HEK293 (cell line): ENCODE data around the gene GNAS-AS1.

Source experiments
- GLI4 ChIP-seq: fragments of 450-650 bp; formaldehyde crosslinking; IDR thresholded peaks from 2 replicates; pipeline ENCODE4 v1.5.1; 2016; ENCODE audit warnings: missing biosample characterization, missing genetic modification characterization
- HOXA7 ChIP-seq: sonication (generic); formaldehyde crosslinking; IDR thresholded peaks from 2 replicates; pipeline ENCODE4 v1.8.1; 2022; ENCODE audit warnings: missing genetic modification reagents, borderline replicate concordance
- INSM2 ChIP-seq: fragments of 450-650 bp; formaldehyde crosslinking; IDR thresholded peaks from 2 replicates; pipeline ENCODE4 v1.5.1; 2016; ENCODE audit warnings: missing biosample characterization, missing genetic modification characterization
- KLF16 ChIP-seq: fragments of 450-650 bp; formaldehyde crosslinking; IDR thresholded peaks from 2 replicates; pipeline ENCODE4 v1.5.1; 2017; ENCODE audit warnings: missing biosample characterization, missing genetic modification characterization
- KLF7 ChIP-seq: fragments of 450-650 bp; formaldehyde crosslinking; IDR thresholded peaks from 2 replicates; pipeline ENCODE4 v1.5.1; 2016; ENCODE audit warnings: missing biosample characterization, missing genetic modification characterization, borderline replicate concordance
- KLF8 ChIP-seq: fragments of 450-650 bp; formaldehyde crosslinking; IDR thresholded peaks from 2 replicates; pipeline ENCODE4 v1.5.1; 2016; ENCODE audit warnings: missing biosample characterization, missing genetic modification characterization
- PRDM10 ChIP-seq: fragments of 450-650 bp; formaldehyde crosslinking; IDR thresholded peaks from 2 replicates; pipeline ENCODE4 v1.5.1; 2016; ENCODE audit warnings: missing biosample characterization, missing genetic modification characterization
- SCRT2 ChIP-seq: fragments of 450-650 bp; formaldehyde crosslinking; IDR thresholded peaks from 2 replicates; pipeline ENCODE4 v1.5.1; 2016; ENCODE audit warnings: missing biosample characterization, missing genetic modification characterization
- ZBTB17 ChIP-seq: fragments of 450-650 bp; formaldehyde crosslinking; IDR thresholded peaks from 2 replicates; pipeline ENCODE4 v1.5.1; 2016; ENCODE audit warnings: missing biosample characterization, missing genetic modification characterization
- ZBTB26 ChIP-seq: fragments of 450-650 bp; formaldehyde crosslinking; optimal IDR thresholded peaks from 2 replicates; pipeline ENCODE3; 2016; ENCODE audit warnings: missing biosample characterization, mild to moderate bottlenecking, missing genetic modification characterization
- ZBTB6 ChIP-seq: fragments of 450-650 bp; formaldehyde crosslinking; IDR thresholded peaks from 2 replicates; pipeline ENCODE4 v1.5.1; 2017; ENCODE audit warnings: missing biosample characterization, missing genetic modification characterization
- ZNF114 ChIP-seq: fragments of 450-650 bp; formaldehyde crosslinking; IDR thresholded peaks from 2 replicates; pipeline ENCODE4 v1.5.0; 2017; ENCODE audit warnings: missing biosample characterization, missing genetic modification characterization
- ZNF146 ChIP-seq: fragments of 450-650 bp; formaldehyde crosslinking; IDR thresholded peaks from 2 replicates; pipeline ENCODE4 v1.5.1; 2016; ENCODE audit warnings: missing biosample characterization, missing genetic modification characterization
- ZNF16 ChIP-seq: fragments of 450-650 bp; formaldehyde crosslinking; IDR thresholded peaks from 2 replicates; pipeline ENCODE4 v1.5.1; 2016; ENCODE audit warnings: low read depth, missing biosample characterization, missing genetic modification characterization
- ZNF292 ChIP-seq: fragments of 450-650 bp; formaldehyde crosslinking; IDR thresholded peaks from 2 replicates; pipeline ENCODE4 v1.5.1; 2016; ENCODE audit warnings: low read depth, missing biosample characterization, missing genetic modification characterization, borderline replicate concordance
- ZNF423 ChIP-seq: fragments of 450-650 bp; formaldehyde crosslinking; IDR thresholded peaks from 2 replicates; pipeline ENCODE4 v1.5.1; 2016; ENCODE audit warnings: missing biosample characterization, missing genetic modification characterization
- ZNF596 ChIP-seq: fragments of 450-650 bp; IDR thresholded peaks from 2 replicates; pipeline ENCODE4 v1.5.0; 2018; ENCODE audit warnings: missing biosample characterization, mild to moderate bottlenecking, missing genetic modification characterization, moderate library complexity
- ZNF76 ChIP-seq: fragments of 450-650 bp; formaldehyde crosslinking; IDR thresholded peaks from 2 replicates; pipeline ENCODE4; 2016; ENCODE audit warnings: low read depth, missing biosample characterization, missing genetic modification characterization, borderline replicate concordance
- ZNF777 ChIP-seq: fragments of 450-650 bp; formaldehyde crosslinking; IDR thresholded peaks from 2 replicates; pipeline ENCODE4 v1.5.1; 2017; ENCODE audit warnings: missing biosample characterization, missing genetic modification characterization, borderline replicate concordance
- ZNF843 ChIP-seq: fragments of 450-650 bp; formaldehyde crosslinking; IDR thresholded peaks from 2 replicates; pipeline ENCODE4 v1.5.1; 2016; ENCODE audit warnings: missing biosample characterization, missing genetic modification characterization
- ZXDB ChIP-seq: fragments of 450-650 bp; formaldehyde crosslinking; IDR thresholded peaks from 2 replicates; pipeline ENCODE4 v1.5.1; 2016; ENCODE audit warnings: missing biosample characterization, missing genetic modification characterization
- TF ChIP-seq, protein P1 (sequence below): fragments of 450-650 bp; formaldehyde crosslinking; IDR thresholded peaks from 2 replicates; pipeline ENCODE4 v1.5.1; 2016; ENCODE audit warnings: missing biosample characterization, missing genetic modification characterization, low read depth
- TF ChIP-seq, protein P2 (sequence below): fragments of 450-650 bp; formaldehyde crosslinking; IDR thresholded peaks from 2 replicates; pipeline ENCODE4; 2016; ENCODE audit warnings: missing biosample characterization, missing genetic modification characterization
- TF ChIP-seq, protein P3 (sequence below): fragments of 450-650 bp; formaldehyde crosslinking; IDR thresholded peaks from 2 replicates; pipeline ENCODE4 v1.5.1; 2017; ENCODE audit warnings: missing biosample characterization, mild to moderate bottlenecking, missing genetic modification characterization, moderate library complexity

Gene GNAS-AS1

GRCh38 chr20:58892141-58892931 is 41.6 kb upstream of the GNAS-AS1 start (continued):
- no peak for TF ChIP-seq ZNF16 (tag by site-specific recombination)
- peak; percentile 78 for TF ChIP-seq ZNF596 (tag by site-specific recombination)
- TF ChIP-seq ZNF777 (tag by site-specific recombination) = 0 out of 2 replicates have a peak, but pooled peaks have one; percentile 47
- no peak for TF ChIP-seq ZNF146 (tag by site-specific recombination)
- TF ChIP-seq, protein P1, sequence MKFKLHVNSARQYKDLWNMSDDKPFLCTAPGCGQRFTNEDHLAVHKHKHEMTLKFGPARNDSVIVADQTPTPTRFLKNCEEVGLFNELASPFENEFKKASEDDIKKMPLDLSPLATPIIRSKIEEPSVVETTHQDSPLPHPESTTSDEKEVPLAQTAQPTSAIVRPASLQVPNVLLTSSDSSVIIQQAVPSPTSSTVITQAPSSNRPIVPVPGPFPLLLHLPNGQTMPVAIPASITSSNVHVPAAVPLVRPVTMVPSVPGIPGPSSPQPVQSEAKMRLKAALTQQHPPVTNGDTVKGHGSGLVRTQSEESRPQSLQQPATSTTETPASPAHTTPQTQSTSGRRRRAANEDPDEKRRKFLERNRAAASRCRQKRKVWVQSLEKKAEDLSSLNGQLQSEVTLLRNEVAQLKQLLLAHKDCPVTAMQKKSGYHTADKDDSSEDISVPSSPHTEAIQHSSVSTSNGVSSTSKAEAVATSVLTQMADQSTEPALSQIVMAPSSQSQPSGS = peak; percentile 19; the same call in 1 of the 2 replicates
- no peak for TF ChIP-seq ZNF114 (tag by site-specific recombination)
- TF ChIP-seq KLF7 (tag by site-specific recombination) = no peak
- 0 out of 2 replicates have a peak, but pooled peaks have one; percentile 16 for TF ChIP-seq INSM2 (tag by site-specific recombination)
- TF ChIP-seq, protein P2, sequence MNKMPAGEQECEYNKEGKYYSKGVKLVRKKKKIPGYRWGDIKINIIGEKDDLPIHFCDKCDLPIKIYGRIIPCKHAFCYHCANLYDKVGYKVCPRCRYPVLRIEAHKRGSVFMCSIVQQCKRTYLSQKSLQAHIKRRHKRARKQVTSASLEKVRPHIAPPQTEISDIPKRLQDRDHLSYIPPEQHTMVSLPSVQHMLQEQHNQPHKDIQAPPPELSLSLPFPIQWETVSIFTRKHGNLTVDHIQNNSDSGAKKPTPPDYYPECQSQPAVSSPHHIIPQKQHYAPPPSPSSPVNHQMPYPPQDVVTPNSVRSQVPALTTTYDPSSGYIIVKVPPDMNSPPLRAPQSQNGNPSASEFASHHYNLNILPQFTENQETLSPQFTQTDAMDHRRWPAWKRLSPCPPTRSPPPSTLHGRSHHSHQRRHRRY (tag by site-specific recombination) = 0 out of 2 replicates have a peak, but pooled peaks have one; percentile 74
- peak; percentile 30; the same call in 1 of the 2 replicates for TF ChIP-seq ZNF843 (tag by site-specific recombination)
- peak; percentile 83 for TF ChIP-seq KLF16 (tag by site-specific recombination)
- TF ChIP-seq ZNF292 (tag by site-specific recombination) = no peak
- TF ChIP-seq ZBTB26 (tag by site-specific recombination) = peak; percentile 70
- no peak; the same call in 1 of the 2 replicates for TF ChIP-seq ZBTB17
- peak; percentile 58; the same call in 1 of the 2 replicates for TF ChIP-seq ZXDB
- 0 out of 2 replicates have a peak, but pooled peaks have one; percentile 45 for TF ChIP-seq ZNF423 (tag by site-specific recombination)
- TF ChIP-seq SCRT2 (tag by site-specific recombination) = no peak
- peak; percentile 79 for TF ChIP-seq PRDM10 (tag by site-specific recombination)
- TF ChIP-seq KLF8 = peak; percentile 88
- TF ChIP-seq ZBTB6 (tag by site-specific recombination) = no peak
- no peak for TF ChIP-seq GLI4 (tag by site-specific recombination)
- TF ChIP-seq, protein P3, sequence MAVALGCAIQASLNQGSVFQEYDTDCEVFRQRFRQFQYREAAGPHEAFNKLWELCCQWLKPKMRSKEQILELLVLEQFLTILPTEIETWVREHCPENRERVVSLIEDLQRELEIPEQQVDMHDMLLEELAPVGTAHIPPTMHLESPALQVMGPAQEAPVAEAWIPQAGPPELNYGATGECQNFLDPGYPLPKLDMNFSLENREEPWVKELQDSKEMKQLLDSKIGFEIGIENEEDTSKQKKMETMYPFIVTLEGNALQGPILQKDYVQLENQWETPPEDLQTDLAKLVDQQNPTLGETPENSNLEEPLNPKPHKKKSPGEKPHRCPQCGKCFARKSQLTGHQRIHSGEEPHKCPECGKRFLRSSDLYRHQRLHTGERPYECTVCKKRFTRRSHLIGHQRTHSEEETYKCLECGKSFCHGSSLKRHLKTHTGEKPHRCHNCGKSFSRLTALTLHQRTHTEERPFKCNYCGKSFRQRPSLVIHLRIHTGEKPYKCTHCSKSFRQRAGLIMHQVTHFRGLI (tag by site-specific recombination) = no peak
- TF ChIP-seq HOXA7 (CRISPR knock-in tag) = no peak
- TF ChIP-seq ZNF76 (tag by site-specific recombination) = peak; percentile 40; the same call in 1 of the 2 replicates
